ENCODE results near the gene FAM222A.
A peak's percentile ranks its signal among the peaks of the same experiment; 100 is the strongest.

The FAM222A gene

GRCh38 chr12:109711596-109712461 is 1.8 kb upstream of the FAM222A start:
- DNase-seq, result no peak

- DNase-seq, result peak; percentile 57
Measured at GRCh38 chr12:109714141-109714912, 702 bp downstream of the FAM222A start.

- DNase-seq, result no peak
Measured at GRCh38 chr12:109714913-109715244, 1.3 kb downstream of the FAM222A start.

GRCh38 chr12:109715310-109716091 is 1.9 kb downstream of the FAM222A start:
- DNase-seq, result peak; percentile 66

- DNase-seq, result no peak
Measured at GRCh38 chr12:109716092-109716479, 2.5 kb downstream of the FAM222A start.

GRCh38 chr12:109716512-109717389 is 3.1 kb downstream of the FAM222A start:
- DNase-seq, result no peak

GRCh38 chr12:109717390-109718357 is 4.0 kb downstream of the FAM222A start:
- no peak for DNase-seq

GRCh38 chr12:109718390-109718789 is 4.8 kb downstream of the FAM222A start:
- no peak for DNase-seq

GRCh38 chr12:109719123-109720022 is 5.7 kb downstream of the FAM222A start:
- no peak for DNase-seq

- DNase-seq, result peak; percentile 50
Measured at GRCh38 chr12:109720152-109720856, 6.7 kb downstream of the FAM222A start.

GRCh38 chr12:109720857-109721189 is 7.2 kb downstream of the FAM222A start:
- DNase-seq, result no peak

GRCh38 chr12:109721276-109721675 is 7.7 kb downstream of the FAM222A start:
- no peak for DNase-seq

- no peak for DNase-seq
Measured at GRCh38 chr12:109722022-109722720, 8.5 kb downstream of the FAM222A start.

- DNase-seq, result no peak
Measured at GRCh38 chr12:109722721-109723094, 9.1 kb downstream of the FAM222A start.

GRCh38 chr12:109723311-109723881 is 9.8 kb downstream of the FAM222A start:
- peak; percentile 55 for DNase-seq

- no peak for DNase-seq
Measured at GRCh38 chr12:109724321-109724892, 10.8 kb downstream of the FAM222A start.

- DNase-seq, result no peak
Measured at GRCh38 chr12:109725321-109726105, 11.9 kb downstream of the FAM222A start.
